HG02943 (cell line): ENCODE data around the gene HOXC10.

Experiments
- ATAC-seq: cut with Tn5 transposase; IDR thresholded peaks from one replicate; pipeline ENCODE4 v1.9.1; 2021; ENCODE audit warnings: mild to moderate bottlenecking, low read depth, moderate library complexity; ENCODE audit not compliant: unreplicated experiment

HOXC10 gene

GRCh38 chr12:53950437-53950773 is 34.5 kb upstream of the HOXC10 start:
- no peak for ATAC-seq

DNA sequence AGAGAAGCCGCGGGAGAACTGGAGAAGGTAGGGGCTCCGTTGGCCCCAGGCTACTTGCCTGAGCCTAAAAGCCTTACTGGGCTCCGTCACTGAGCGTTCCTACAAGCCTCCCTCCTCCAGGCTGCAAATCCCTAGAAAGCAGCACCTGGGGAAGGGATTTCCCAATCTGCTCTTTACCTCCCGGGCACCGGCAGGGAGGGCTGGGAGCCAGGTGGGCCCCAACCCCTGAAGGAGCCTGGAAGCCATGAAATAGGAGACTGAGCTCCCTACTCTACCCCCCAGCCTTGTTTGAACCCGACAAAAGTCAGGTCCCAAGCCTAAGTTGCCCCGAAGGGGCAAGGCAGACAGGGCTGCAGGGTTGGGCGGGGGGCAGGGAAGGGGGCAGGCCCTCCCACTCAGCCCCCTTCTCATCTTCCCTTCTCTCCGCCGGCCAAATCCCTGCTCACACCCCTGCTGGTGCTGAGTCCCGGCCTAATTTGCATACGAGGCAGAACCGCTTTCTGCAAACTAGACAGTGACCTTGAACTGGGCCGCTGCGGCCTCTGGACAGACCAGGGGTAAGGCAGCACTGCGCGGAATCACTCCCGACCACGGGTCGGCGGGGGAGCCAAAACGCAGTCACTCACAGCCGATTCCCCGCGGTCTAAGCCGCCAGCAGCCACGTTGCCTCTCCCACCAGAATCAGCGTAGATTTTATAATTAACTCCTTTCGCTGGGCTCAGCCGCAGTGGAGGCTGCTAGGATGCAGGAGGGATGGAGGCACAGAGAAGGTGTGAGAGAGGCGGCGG is 34.0 kb upstream of the HOXC10 start:
- no peak for ATAC-seq

GRCh38 chr12:53951577-53952334 is 33.2 kb upstream of the HOXC10 start:
- ATAC-seq = no peak

- ATAC-seq = no peak
These were observed 32.6 kb upstream of the HOXC10 start for GRCh38 chr12:53952335-53952694.

- no peak for ATAC-seq
These were observed 31.8 kb upstream of the HOXC10 start for GRCh38 chr12:53952871-53953734.

- ATAC-seq = no peak
These were observed 30.9 kb upstream of the HOXC10 start for GRCh38 chr12:53953831-53954693.

- no peak for ATAC-seq
These were observed 30.3 kb upstream of the HOXC10 start, which contains the start of gene HOXC12 for GRCh38 chr12:53954694-53955035. Gene HOXC12, plus strand, starts transcription at chr12:53954903. Its CDS starts 27 bp downstream, at chr12:53954930.

DNA sequence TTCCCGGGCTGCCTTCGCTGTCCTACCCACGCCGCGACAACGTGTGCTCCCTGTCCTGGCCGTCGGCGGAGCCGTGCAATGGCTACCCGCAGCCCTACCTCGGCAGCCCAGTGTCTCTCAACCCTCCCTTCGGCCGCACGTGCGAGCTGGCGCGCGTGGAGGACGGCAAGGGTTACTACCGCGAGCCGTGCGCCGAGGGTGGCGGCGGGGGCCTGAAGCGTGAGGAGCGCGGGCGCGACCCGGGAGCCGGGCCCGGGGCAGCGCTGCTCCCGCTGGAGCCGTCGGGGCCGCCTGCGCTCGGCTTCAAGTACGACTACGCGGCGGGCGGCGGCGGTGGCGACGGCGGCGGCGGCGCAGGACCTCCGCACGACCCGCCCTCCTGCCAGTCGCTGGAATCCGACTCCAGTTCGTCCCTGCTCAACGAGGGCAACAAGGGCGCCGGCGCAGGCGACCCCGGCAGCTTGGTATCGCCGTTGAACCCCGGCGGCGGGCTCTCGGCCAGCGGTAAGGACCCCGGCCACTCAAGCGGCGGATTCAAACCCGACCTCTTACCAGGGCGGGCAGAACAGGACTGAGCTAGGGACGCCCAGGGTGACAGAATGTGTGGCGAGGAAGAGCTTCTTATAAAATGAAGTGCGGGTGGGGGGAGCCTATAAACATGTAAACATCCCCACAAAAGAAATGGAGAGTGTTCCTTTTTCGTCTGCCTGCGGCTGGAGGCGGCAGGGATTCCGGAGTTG is 29.7 kb upstream of the HOXC10 start:
- no peak for ATAC-seq

DNA sequence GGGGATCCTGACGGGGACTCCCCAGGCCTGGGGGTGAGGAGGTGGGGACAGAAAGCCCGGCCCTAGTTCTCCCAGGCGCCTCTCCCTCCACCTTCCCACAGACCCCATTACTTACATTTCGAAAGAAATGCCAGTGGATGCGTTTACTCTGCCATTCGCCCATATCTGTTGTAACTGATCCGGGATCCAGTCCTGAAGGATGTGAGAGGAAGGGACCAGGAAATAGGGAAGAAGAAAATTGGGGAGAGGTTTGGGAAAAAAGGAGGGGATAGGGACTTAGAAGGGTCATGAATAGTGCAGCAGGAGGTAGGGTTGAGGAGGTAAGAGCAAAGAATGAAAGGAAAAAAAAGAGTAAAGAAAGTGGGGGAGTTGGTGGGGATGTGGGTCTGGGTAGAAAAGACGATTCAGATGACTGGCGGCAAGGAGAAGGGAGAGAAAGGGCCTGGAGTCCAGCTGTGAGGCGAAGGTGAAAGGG is 29.1 kb upstream of the HOXC10 start:
- no peak for ATAC-seq

GRCh38 chr12:53956251-53956887 is 28.6 kb upstream of the HOXC10 start:
- no peak for ATAC-seq

- ATAC-seq = no peak
These were observed 27.9 kb upstream of the HOXC10 start for GRCh38 chr12:53956914-53957536.

- ATAC-seq = no peak
These were observed 26.8 kb upstream of the HOXC10 start for GRCh38 chr12:53958128-53958527.

- ATAC-seq = no peak
These were observed 25.6 kb upstream of the HOXC10 start for GRCh38 chr12:53959314-53959713.

DNA sequence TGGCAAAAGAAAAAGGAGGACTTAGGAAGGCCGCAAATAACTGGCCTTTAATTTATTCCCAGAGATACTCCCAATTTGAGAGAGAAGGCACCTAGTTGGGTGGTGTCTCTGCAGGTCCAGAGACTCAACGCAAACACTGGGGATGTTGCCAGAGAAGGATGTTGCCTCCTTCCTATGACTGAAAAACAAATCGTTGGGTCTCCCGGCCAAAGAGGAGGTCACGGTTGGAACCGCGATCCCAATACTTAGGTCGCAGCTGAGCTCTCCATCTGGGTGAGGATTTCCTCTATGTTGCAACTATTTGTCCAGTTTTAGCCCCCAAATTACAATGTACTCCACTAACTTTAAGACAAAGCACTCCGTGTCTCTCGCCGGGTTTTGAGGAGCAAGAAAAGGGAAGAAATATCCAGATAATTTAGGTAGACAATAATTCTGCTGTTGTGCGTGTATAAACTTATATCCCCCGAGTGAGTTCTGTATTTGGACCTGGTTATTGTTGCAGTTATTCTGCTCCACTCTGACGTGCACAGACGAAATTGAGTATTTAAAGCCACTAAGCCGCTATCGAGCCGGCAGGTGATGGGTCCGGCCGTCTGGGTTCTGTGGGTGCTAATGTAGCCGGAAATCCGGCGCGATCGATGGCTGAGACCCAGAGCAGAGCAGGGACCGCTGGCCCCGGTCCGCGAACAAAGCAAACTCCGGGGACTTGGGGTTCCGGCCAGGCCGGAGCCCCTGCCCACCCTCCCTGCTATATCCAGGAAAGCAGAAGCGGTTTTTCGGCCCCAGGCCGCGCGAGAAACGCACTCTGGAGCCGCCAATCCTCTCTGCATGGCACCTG is 24.5 kb upstream of the HOXC10 start:
- ATAC-seq = no peak

GRCh38 chr12:53961025-53961761 is 23.8 kb upstream of the HOXC10 start:
- ATAC-seq = no peak

DNA sequence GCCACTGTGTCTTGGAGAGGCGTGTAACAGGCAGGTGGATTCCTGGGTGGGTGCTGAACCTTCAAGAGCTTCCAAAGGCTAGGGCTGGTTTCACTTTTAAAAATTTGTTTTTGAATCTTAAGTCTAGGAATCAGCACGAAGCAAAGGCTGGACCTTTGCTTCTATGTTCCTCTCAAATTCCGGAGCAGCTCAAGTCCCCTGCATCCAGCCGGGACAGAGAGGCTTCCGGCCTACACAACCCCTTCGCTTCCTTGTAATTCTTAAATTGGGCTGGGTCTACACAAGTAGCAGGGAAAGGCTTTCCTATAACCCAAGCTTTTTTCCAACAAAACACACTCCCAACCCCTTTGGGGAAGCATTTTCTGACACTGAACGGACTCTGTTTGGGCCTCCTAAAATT is 21.9 kb upstream of the HOXC10 start:
- ATAC-seq = no peak
